SK-N-SH treated with all-trans-retinoic acid at 6 μM for 48 hours (cell line): ENCODE data around the gene NPRL2.

Source experiments
- ARNTL ChIP-seq: fragments of 450-650 bp; formaldehyde crosslinking; IDR thresholded peaks from 2 replicates; pipeline ENCODE4 v1.5.0; 2020; ENCODE audit warnings: low read depth, mild to moderate bottlenecking, moderate library complexity, borderline replicate concordance
- BACH2 ChIP-seq: fragments of 250-450 bp; sonication (Bioruptor Pico); IDR thresholded peaks from 2 replicates; pipeline ENCODE4 v1.9.0; 2021; ENCODE audit warnings: mild to moderate bottlenecking, borderline replicate concordance
- ISL1 ChIP-seq: fragments of 250-450 bp; sonication (Bioruptor Pico); IDR thresholded peaks from 2 replicates; pipeline ENCODE4 v2.1.2; 2022; ENCODE audit warnings: mild to moderate bottlenecking, moderate library complexity
- OSR1 ChIP-seq: fragments of 250-450 bp; sonication (Bioruptor Pico); IDR thresholded peaks from 2 replicates; pipeline ENCODE4 v1.8.0; 2022; ENCODE audit warnings: moderate library complexity, mild to moderate bottlenecking, inconsistent platforms
- RARB ChIP-seq: fragments of 250-450 bp; sonication (Bioruptor Pico); IDR thresholded peaks from 2 replicates; pipeline ENCODE4 v1.8.0; 2021; ENCODE audit warnings: mild to moderate bottlenecking, moderate library complexity
- SNAI2 ChIP-seq: fragments of 250-450 bp; sonication (Bioruptor Pico); IDR thresholded peaks from 2 replicates; pipeline ENCODE4 v1.5.0; 2020; ENCODE audit warnings: mild to moderate bottlenecking, moderate library complexity
- TCF4 ChIP-seq: fragments of 250-450 bp; sonication (Bioruptor Pico); IDR thresholded peaks from 2 replicates; pipeline ENCODE4 v1.8.0; 2021; ENCODE audit warnings: mild to moderate bottlenecking, moderate library complexity, borderline replicate concordance
- ZFP3 ChIP-seq: fragments of 250-450 bp; sonication (Bioruptor Pico); IDR thresholded peaks from 2 replicates; pipeline ENCODE4 v1.5.0; 2020; ENCODE audit warnings: mild to moderate bottlenecking, moderate library complexity
- ZFP30 ChIP-seq: fragments of 450-650 bp; formaldehyde crosslinking; IDR thresholded peaks from 2 replicates; pipeline ENCODE4 v1.5.0; 2022; ENCODE audit warnings: mild to moderate bottlenecking, moderate library complexity
- TF ChIP-seq, protein P1 (sequence below): fragments of 250-450 bp; sonication (Bioruptor Pico); IDR thresholded peaks from 2 replicates; pipeline ENCODE4 v1.8.0; 2020; ENCODE audit warnings: mild to moderate bottlenecking, moderate library complexity, borderline replicate concordance
- TF ChIP-seq, protein P2 (sequence below): fragments of 250-450 bp; sonication (Bioruptor Pico); IDR thresholded peaks from 2 replicates; pipeline ENCODE4 v1.8.0; 2021; ENCODE audit warnings: low read depth, mild to moderate bottlenecking, moderate library complexity, borderline replicate concordance
- TF ChIP-seq, protein P3 (sequence below): fragments of 250-450 bp; sonication (Bioruptor Pico); IDR thresholded peaks from 2 replicates; pipeline ENCODE4 v1.5.1; 2020; ENCODE audit warnings: low read depth, mild to moderate bottlenecking, moderate library complexity

DNA sequence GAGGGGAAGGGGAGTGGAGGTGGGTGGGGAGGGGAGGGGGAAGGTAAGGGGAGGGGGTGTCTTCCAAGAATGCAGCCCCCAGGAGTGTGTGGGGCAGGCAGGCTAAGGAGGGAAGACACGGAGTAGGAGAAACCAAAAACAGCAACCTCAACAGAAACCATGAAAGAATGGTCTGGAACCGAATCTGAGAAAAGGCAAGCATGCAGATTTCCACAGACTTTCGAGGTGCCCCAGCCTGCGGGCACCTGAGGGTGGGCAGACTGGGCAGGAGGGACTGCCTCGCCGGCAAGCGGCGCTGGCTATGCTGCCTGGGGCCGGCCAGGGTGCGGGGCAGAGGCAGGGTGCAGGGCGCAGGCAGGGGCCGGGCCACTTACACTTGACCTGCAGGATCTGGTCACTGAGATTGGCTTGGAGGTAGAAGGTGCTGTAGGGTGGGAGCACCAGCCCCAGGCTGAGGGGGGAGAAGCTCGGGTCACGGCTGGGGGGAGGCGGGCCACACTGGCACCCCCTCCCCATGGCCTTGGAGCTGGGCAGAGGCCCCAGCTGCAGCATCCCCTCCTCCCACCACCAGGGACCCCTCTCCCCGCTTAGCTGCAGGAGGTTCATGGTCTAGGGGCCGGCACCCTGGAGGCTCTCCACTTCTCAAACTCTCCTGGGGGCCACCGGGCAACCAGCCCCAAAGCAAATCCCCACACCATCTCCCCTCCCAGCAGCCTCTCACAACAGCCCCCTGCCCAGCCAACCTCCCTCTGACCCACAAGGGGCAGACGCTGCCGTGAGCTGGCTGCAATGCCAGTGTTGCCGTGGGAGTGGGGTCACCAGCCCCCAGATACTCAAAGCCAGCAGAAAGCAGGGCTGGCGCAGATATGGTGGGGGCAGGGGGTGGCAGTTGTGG, 24.0 kb upstream of the NPRL2 start:
- TF ChIP-seq, protein P1, sequence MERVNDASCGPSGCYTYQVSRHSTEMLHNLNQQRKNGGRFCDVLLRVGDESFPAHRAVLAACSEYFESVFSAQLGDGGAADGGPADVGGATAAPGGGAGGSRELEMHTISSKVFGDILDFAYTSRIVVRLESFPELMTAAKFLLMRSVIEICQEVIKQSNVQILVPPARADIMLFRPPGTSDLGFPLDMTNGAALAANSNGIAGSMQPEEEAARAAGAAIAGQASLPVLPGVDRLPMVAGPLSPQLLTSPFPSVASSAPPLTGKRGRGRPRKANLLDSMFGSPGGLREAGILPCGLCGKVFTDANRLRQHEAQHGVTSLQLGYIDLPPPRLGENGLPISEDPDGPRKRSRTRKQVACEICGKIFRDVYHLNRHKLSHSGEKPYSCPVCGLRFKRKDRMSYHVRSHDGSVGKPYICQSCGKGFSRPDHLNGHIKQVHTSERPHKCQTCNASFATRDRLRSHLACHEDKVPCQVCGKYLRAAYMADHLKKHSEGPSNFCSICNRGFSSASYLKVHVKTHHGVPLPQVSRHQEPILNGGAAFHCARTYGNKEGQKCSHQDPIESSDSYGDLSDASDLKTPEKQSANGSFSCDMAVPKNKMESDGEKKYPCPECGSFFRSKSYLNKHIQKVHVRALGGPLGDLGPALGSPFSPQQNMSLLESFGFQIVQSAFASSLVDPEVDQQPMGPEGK (CRISPR knock-in tag), result no peak
- TF ChIP-seq TCF4 (CRISPR knock-in tag), result no peak
- TF ChIP-seq ZFP3, result no peak
- TF ChIP-seq OSR1 (CRISPR knock-in tag), result no peak
- no peak for TF ChIP-seq ISL1 (CRISPR knock-in tag)
- TF ChIP-seq ZFP30, result no peak
- TF ChIP-seq ARNTL (CRISPR knock-in tag), result no peak
- no peak for TF ChIP-seq SNAI2 (CRISPR knock-in tag)
- TF ChIP-seq, protein P2, sequence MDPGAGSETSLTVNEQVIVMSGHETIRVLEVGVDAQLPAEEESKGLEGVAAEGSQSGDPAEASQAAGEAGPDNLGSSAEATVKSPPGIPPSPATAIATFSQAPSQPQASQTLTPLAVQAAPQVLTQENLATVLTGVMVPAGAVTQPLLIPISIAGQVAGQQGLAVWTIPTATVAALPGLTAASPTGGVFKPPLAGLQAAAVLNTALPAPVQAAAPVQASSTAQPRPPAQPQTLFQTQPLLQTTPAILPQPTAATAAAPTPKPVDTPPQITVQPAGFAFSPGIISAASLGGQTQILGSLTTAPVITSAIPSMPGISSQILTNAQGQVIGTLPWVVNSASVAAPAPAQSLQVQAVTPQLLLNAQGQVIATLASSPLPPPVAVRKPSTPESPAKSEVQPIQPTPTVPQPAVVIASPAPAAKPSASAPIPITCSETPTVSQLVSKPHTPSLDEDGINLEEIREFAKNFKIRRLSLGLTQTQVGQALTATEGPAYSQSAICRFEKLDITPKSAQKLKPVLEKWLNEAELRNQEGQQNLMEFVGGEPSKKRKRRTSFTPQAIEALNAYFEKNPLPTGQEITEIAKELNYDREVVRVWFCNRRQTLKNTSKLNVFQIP, result no peak
- TF ChIP-seq BACH2 (CRISPR knock-in tag), result no peak
- TF ChIP-seq, protein P3, sequence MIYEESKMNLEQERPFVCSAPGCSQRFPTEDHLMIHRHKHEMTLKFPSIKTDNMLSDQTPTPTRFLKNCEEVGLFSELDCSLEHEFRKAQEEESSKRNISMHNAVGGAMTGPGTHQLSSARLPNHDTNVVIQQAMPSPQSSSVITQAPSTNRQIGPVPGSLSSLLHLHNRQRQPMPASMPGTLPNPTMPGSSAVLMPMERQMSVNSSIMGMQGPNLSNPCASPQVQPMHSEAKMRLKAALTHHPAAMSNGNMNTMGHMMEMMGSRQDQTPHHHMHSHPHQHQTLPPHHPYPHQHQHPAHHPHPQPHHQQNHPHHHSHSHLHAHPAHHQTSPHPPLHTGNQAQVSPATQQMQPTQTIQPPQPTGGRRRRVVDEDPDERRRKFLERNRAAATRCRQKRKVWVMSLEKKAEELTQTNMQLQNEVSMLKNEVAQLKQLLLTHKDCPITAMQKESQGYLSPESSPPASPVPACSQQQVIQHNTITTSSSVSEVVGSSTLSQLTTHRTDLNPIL (CRISPR knock-in tag), result no peak
- TF ChIP-seq RARB, result no peak
